ENCODE data around the gene CA14.

- TF ChIP-seq, protein P1, sequence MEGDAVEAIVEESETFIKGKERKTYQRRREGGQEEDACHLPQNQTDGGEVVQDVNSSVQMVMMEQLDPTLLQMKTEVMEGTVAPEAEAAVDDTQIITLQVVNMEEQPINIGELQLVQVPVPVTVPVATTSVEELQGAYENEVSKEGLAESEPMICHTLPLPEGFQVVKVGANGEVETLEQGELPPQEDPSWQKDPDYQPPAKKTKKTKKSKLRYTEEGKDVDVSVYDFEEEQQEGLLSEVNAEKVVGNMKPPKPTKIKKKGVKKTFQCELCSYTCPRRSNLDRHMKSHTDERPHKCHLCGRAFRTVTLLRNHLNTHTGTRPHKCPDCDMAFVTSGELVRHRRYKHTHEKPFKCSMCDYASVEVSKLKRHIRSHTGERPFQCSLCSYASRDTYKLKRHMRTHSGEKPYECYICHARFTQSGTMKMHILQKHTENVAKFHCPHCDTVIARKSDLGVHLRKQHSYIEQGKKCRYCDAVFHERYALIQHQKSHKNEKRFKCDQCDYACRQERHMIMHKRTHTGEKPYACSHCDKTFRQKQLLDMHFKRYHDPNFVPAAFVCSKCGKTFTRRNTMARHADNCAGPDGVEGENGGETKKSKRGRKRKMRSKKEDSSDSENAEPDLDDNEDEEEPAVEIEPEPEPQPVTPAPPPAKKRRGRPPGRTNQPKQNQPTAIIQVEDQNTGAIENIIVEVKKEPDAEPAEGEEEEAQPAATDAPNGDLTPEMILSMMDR (IDR thresholded peaks at IDR 0.05), result no peak
- TF ChIP-seq POLR2A (IDR thresholded peaks at IDR 0.05), result no peak
These were observed 23.9 kb upstream of the CA14 start for GRCh38 chr1:150233359-150234308.

All from body of pancreas (tissue), 4 donors.